Peyer's patch (tissue), 4 donors: ENCODE results near the gene TMEM52. TPM values are rescaled to one million over a fixed set of nuclear protein-coding genes. Genes with fewer than 3 reads are reported as not detected.

Source experiments
- DNase-seq, 3 donors: peaks; one replicate each; pipeline ENCODE4 v3.0.0-alpha.2; 2017 to 2019
- H3K27ac ChIP-seq, 4 donors: fragments of 200-600 bp; sonication (generic); one replicate each; pipeline ENCODE4 v1.5.1; 2016 to 2019
- H3K27me3 ChIP-seq, 2 donors: fragments of 200-600 bp; sonication (generic); one replicate each; pipeline ENCODE4 v1.5.1; 2019
- H3K36me3 ChIP-seq, 3 donors: fragments of 200-600 bp; sonication (generic); one replicate each; pipeline ENCODE4 v1.5.1; 2016 to 2019
- H3K4me1 ChIP-seq, 4 donors: fragments of 200-600 bp; sonication (generic); one replicate each; pipeline ENCODE4 v1.5.1; 2016 to 2019
- H3K4me3 ChIP-seq, 4 donors: fragments of 200-600 bp; sonication (generic); 1 replicate in 3 of 4; 2 replicates in 1 of 4; pipeline ENCODE4 v1.5.1; 2016 to 2019; ENCODE audit warnings: mild to moderate bottlenecking in 1 of 4
- H3K9me3 ChIP-seq, 4 donors: fragments of 200-600 bp; sonication (generic); one replicate each; pipeline ENCODE4 v1.5.1; 2016 to 2019; ENCODE audit warnings: mild to moderate bottlenecking in 1 of 4
- POLR2A ChIP-seq, 2 donors: fragments of 450-650 bp; IDR thresholded peaks; one replicate each; pipeline ENCODE4 v1.5.1; 2017; ENCODE audit warnings: antibody characterized with exemption in 2 of 2, mild to moderate bottlenecking in 2 of 2, moderate library complexity in 2 of 2
- total RNA-seq, 4 donors: library from RNA; depleted of rRNA; stranded (reverse); fragments of >200 nt; gene quantifications; one replicate each; pipeline ENCODE4 v1.1.0, GENCODE V29; 2016
- TF ChIP-seq, protein P1 (sequence below), 6 experiments: fragments of 450-650 bp in 4 of 6; fragments of 200-600 bp in 2 of 6; sonication (generic) in 1 of 6; IDR thresholded peaks; one replicate each; pipeline ENCODE4 v1.5.1; 2017 to 2019; ENCODE audit warnings: antibody characterized with exemption in 6 of 6, mild to moderate bottlenecking in 3 of 6, moderate library complexity in 1 of 6

TMEM52 gene
- total RNA-seq, 4 donors from 2014 or later = 2.2 to 11.6 (median 6.4) TPM

DNA sequence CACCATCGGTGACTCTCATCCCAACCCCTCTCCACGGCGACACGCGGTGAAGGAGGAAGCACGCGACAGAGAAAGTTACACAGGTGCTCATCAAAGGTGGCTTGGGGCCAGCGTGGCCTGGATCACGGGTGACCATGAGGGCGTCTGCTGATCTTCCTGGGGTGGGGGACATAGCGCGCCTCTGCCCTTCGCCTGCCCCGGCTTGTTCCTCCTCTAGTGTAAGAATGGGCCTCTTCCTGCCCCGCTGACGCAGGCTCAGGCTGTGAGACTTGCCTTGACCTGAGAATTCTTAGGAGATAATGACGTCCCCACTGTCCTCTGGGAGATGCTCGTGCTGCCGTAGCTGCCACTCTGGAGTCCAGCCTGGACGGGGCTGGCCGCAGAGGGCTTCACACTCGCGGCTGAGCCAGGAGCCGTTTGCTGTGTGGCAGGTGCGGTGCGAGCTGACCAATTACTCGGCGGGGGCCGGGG, 39.0 kb upstream of the TMEM52 start:
- Histone ChIP-seq H3K27ac (no peak overlapping the region), H3K9me3 (no peaks in the 10 kb centered on the region), H3K27me3 (no peaks in the 10 kb centered on the region), H3K4me1 (peaks cover 0 to 7% (median 0%) of the 10 kb centered on the region in 4 donors), H3K36me3 (no peaks in the 10 kb centered on the region), H3K4me3 (no peak overlapping the region)
- TF ChIP-seq, protein P1, sequence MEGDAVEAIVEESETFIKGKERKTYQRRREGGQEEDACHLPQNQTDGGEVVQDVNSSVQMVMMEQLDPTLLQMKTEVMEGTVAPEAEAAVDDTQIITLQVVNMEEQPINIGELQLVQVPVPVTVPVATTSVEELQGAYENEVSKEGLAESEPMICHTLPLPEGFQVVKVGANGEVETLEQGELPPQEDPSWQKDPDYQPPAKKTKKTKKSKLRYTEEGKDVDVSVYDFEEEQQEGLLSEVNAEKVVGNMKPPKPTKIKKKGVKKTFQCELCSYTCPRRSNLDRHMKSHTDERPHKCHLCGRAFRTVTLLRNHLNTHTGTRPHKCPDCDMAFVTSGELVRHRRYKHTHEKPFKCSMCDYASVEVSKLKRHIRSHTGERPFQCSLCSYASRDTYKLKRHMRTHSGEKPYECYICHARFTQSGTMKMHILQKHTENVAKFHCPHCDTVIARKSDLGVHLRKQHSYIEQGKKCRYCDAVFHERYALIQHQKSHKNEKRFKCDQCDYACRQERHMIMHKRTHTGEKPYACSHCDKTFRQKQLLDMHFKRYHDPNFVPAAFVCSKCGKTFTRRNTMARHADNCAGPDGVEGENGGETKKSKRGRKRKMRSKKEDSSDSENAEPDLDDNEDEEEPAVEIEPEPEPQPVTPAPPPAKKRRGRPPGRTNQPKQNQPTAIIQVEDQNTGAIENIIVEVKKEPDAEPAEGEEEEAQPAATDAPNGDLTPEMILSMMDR (IDR thresholded peaks at IDR 0.05) = no peak
- TF ChIP-seq POLR2A (IDR thresholded peaks at IDR 0.05) = no peak
- no peak for DNase-seq

DNA sequence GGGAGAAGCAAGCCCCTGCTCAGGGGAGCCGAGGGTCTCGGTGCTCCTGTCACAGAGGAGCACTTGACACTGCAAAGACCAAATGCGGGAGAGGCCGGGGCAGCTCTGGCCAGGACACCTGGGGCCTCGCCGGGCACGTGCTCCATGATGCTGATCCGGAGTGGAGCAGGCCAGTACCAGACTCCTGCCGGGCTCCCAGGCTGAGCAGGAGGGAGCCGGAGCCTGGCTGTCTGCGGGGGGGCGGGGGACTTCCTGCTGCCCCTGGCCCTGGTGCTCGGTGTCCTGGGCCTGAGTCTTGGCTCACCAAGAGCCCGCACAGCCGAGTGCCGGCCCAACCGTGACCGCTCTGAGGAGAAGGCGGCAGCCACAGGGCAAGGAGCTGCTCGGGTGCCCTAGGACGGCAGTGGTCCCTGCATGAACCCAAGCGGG, 38.5 kb upstream of the TMEM52 start:
- TF ChIP-seq POLR2A (IDR thresholded peaks at IDR 0.05) = no peak
- TF ChIP-seq, protein P1 (IDR thresholded peaks at IDR 0.05) = no peak
- H3K27ac ChIP-seq = no peak overlapping the region
- H3K4me1 ChIP-seq = peaks cover 0 to 7% (median 0%) of the 10 kb centered on the region in 4 donors
- no peak for DNase-seq
- H3K9me3 ChIP-seq = no peaks in the 10 kb centered on the region
- H3K4me3 ChIP-seq = no peak overlapping the region
- H3K27me3 ChIP-seq = no peaks in the 10 kb centered on the region
- no peaks in the 10 kb centered on the region for H3K36me3 ChIP-seq

DNA sequence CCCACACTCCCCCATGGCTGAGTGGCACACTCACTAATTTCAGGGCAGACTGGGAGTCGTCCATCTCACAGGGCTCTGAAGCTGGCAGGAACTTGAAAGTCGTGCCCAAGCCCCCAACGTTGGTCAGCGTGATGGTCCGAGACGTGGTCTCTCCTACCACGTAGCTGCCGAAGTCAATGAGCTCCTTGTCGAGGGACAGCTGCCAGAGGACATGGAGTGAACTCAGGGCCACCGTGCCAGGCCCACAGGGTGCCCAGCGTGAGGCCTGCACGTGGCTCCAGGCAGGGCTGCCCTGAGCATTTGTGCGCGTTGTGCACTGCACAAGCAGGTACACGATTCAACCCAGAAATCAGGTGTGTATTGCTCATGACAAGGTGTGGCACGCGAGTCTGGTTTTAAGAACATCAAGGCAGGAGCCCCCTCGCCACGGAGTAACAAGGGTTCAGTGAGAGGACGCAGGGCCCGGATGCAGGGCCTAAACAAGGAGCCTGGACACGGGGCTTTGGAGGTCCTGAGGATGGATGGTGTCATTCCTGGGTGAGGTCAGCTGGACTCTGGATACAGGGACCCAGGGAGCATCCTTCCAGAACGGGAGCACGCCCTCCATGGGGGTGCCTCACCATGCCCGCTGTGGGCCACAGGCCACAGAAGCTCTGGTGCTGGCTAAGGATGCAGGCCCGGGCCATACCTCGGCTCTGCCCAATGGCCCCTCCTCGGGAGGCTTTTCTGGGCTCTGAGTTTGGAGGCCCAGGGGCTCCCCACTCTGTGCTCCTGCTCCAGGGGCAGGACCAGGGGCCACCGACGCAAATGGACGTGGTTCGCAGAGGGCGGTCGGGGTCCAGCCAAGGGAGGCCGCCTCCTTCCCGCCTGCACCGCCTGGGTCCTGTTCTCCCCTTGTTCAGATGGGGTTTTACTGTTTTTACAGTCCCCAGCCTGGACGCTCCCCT, 37.8 kb upstream of the TMEM52 start:
- Histone ChIP-seq H3K4me3 (no peak overlapping the region), H3K27me3 (no peaks in the 10 kb centered on the region), H3K27ac (no peak overlapping the region), H3K9me3 (no peaks in the 10 kb centered on the region), H3K36me3 (no peaks in the 10 kb centered on the region), H3K4me1 (peaks cover 0 to 7% (median 0%) of the 10 kb centered on the region in 4 donors)
- TF ChIP-seq, protein P1 (IDR thresholded peaks at IDR 0.05) = no peak
- no peak for TF ChIP-seq POLR2A (IDR thresholded peaks at IDR 0.05)
- no peak for DNase-seq

DNA sequence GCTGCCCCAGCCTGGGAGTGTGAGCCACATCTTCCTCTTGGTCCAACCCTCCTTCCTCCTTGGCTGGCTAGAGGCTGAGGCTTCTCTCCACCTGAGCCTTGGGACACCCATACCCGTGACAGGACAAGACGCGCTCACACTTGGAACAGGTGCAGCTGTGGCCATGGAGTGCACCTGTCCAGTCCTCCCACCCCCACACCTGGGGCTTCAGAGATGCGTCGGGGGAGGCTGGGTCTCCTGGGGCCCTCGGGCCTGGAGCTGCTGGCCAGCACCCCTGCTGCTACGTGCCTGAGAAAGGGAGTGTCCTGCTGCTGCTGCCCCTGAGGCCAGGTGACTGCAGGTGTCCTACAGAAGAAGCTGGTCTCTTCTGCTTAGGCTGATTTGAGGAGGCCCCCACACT, 37.0 kb upstream of the TMEM52 start:
- H3K4me1 ChIP-seq = peaks cover 0 to 7% (median 0%) of the 10 kb centered on the region in 4 donors
- no peak overlapping the region for H3K27ac ChIP-seq
- no peaks in the 10 kb centered on the region for H3K36me3 ChIP-seq
- no peak for DNase-seq
- no peaks in the 10 kb centered on the region for H3K27me3 ChIP-seq
- TF ChIP-seq, protein P1 (IDR thresholded peaks at IDR 0.05) = no peak
- TF ChIP-seq POLR2A (IDR thresholded peaks at IDR 0.05) = no peak
- no peak overlapping the region for H3K4me3 ChIP-seq
- H3K9me3 ChIP-seq = no peaks in the 10 kb centered on the region

DNA sequence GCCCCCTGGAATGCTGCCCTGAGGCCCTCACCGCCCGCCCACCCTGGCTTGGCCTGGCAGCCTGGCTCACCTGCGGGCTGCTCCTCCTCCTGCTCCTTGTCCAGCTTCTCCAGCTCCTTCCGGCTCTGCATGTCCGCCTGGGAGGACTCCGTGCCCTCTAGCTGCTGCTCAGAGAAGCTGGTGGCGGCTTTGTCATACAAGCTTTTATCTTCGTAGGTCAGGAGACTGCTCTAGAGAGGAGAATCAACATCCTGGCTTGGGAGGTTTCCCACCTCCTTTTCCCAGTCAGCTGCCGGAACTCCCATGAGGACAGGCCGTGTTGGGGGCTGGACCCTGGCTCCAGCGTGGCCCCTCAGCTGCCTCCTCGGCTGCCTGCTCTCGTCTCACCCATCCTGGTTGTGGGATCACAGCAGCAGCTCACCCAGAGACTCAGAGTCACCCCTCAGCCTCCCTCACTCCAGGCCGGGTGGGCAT, 36.6 kb upstream of the TMEM52 start:
- H3K36me3 ChIP-seq = no peaks in the 10 kb centered on the region
- no peaks in the 10 kb centered on the region for H3K27me3 ChIP-seq
- TF ChIP-seq, protein P1 (IDR thresholded peaks at IDR 0.05) = no peak
- no peak for TF ChIP-seq POLR2A (IDR thresholded peaks at IDR 0.05)
- no peak overlapping the region for H3K4me3 ChIP-seq
- no peak for DNase-seq
- no peaks in the 10 kb centered on the region for H3K9me3 ChIP-seq
- no peak overlapping the region for H3K27ac ChIP-seq
- H3K4me1 ChIP-seq = peaks cover 0 to 7% (median 0%) of the 10 kb centered on the region in 4 donors
